NCI-H2107 treated with DMSO at 0.1 percent for 48 hours (cell line): Measurements from ENCODE around the gene RPLP1.

Experiments
- DNase-seq: peaks from one replicate; lab custom pipeline; 2025; ENCODE audit not compliant: unreplicated experiment; lab: John Stamatoyannopoulos, UW

RPLP1 gene

DNA sequence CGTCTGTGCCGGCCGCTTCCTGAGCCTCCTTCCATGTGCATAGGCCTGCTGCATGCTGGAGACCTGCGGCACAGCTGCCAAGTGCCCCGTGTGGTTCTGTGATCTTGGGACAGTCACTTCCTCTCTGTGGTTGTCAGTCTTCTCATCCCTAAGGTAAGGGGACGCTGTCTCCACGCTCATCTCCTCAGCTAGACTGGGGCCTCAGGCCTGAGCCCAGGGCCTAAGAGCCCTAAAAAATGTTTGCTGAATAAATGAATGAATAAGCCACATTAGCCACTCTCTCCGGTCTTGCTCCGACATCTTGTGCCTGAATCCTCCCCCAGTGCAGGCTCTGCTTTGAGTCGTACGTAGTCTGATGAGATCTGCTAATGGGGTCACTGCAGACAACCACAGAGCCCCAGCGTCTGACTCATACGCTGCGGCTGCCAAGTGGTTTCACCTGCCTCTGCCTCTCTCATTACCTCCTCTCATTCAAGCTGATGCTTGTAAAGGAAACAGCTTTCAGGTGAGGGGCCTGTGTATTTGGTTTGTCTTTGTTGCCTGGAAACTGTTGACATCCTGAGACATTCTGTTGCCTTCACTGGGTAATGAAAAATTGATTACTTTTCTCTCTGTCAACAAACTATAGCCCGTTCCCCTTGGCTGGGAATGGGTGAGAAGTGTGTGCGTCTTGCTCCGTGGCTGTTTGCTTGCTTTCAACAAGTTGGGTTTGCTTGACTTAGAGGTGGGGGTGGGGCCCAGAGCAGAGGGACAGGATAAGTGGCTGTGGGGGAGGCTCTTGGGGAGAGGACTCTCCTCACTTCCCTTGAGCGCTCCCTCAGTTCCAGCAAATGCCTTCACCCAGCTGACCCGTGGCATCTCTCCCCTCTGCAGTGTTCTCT is 15.9 kb downstream of the RPLP1 start:
- DNase-seq, result peak; percentile 93

DNA sequence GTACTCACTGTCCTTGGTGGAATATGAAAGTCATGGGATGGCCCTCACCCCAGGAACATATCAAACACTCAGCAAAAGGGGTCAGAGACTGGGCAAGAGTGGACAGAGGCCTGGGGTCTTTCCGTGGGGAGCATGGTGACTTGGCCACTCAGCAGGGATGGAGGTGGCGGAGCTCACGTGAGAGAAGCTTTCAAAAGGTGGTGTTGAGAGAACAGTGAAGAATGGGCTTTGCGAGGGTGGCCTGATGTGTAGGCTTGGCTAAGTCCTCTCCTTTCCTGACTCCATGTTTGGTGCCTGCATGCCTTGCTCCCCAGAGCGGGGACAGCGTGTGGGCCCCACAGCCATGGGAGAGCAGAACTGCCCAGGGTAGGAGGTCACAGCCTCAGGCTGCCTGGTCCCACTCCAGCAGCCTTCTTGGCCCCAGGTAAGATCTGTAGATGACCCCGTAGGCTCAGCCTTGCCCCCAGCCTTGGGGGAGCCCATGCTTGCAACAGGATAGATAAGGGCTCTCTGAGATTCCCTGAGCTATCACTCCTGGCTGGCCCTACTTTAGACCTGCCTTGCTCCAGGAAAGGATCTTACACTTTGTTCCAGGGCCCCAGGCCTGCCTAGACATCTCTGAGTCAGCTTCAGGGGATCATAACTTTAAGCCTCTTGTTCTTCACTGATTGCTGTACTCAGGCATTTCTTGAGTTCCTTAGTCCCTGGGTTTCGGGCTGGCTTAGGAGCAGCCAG is 17.0 kb downstream of the RPLP1 start:
- DNase-seq, result no peak

DNA sequence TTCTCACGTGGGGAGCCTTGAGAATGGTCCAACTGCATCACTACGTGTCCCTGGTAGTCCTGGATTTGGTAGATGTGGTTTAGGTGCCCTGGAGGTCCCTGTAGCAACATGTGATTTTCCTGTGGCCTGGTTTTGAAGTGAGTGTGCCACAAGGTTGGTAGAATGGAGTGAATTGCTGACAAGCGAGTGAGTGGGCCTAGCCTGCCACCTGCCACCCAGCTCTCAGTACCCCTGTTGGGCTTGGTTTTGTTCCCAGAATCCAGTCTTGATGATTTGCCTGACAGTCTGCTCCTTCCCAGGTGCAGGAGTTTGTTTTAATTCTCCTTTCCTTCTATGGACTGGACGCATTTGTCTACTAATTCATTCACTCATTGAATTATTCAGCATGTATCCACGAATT is 19.4 kb downstream of the RPLP1 start:
- no peak for DNase-seq

DNA sequence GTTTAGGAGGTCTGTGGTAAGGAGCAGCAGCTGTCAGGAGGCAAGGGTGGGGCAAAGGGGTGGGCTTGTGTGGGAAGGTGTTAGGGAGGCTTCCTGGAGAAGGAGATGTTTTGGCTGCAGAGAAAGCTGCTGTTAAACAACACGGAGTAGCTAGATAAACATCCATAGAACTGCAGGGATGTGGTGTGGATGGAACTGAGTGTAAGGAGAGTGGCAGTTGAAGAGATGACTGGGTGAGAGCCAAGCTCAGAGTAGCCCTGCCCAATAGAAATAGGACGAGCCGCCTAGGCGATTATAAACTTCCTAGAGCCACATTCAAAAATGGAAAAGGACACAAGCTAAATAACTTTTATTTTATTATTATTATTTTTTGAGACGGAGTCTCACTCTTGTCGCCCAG is 19.9 kb downstream of the RPLP1 start:
- no peak for DNase-seq

DNA sequence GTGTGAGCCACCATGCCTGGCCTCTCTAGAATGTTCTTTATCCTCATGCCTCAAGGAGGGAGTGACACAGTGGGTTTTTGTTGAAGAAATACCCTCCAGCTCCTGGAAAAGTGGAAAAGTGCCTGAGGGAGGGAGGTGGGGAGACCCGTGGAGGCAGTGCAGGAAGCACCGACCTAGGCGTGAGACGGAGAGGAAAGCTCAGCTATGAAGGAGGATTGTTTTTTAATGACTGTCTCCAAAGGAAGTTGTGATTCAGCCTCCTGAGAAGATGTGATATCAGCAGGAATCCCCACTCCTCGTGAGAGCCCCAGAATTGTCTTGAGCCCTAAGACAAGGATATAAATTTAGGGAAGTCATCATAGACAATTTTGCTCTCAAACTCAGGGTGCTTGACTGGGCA is 21.7 kb downstream of the RPLP1 start:
- no peak for DNase-seq

DNA sequence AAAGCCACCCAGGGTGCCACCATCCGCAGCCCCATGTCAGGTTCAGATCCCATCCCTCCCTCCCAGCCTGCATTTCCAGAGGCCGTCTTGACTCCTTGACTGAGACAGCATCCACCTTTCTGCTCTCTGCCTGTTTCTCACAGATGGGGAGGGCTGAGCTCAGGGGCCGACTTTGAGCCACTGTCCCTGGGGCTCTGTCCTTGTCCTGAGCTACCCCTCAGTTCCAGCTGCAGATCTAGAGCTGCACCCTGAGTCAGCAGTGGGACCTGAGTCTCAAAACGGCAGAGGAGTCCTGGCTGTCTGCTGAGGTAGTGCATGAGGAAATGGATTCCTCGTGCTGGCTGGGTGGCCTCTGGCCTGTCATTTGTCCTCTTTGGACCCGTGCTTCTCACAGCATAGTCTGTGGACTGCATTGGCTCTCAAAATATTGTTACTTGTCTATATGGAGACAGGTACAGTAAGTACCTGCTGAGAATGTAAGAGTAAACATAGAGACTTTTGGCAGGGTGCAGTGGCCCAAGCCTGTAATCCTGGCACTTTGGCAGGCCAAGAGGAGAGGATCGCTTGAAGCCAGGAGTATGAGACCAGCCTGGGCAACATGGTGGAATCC is 22.3 kb downstream of the RPLP1 start:
- DNase-seq, result no peak

DNA sequence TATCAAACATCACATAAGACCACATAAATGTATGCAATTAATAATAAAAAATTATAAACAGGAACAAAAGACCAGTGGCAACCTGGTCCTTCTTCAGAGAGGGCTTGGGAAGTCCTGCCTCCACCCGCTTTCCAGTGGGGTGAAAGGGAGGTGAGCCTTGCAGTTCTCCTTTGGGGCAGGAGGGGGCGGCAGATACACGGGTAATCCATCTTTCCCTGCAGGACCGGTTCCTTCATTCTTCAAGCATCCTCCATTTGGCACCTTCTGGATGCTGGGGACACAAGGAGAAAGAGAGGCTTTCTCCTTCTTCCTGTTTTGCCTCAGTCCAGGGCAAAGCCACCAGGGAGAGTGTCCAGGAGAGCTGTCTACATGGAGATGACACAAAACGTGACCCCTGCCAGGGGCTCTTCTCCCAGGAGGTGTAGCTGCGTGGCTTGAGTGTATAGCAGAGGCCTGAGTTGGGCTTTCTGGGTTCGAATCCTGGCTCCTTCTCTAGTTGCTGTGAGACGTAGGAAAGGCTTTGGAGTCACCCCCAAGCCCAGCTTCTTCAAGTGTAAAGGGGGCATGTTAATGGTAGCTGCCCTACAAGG is 23.2 kb downstream of the RPLP1 start:
- DNase-seq, result peak; percentile 32

DNA sequence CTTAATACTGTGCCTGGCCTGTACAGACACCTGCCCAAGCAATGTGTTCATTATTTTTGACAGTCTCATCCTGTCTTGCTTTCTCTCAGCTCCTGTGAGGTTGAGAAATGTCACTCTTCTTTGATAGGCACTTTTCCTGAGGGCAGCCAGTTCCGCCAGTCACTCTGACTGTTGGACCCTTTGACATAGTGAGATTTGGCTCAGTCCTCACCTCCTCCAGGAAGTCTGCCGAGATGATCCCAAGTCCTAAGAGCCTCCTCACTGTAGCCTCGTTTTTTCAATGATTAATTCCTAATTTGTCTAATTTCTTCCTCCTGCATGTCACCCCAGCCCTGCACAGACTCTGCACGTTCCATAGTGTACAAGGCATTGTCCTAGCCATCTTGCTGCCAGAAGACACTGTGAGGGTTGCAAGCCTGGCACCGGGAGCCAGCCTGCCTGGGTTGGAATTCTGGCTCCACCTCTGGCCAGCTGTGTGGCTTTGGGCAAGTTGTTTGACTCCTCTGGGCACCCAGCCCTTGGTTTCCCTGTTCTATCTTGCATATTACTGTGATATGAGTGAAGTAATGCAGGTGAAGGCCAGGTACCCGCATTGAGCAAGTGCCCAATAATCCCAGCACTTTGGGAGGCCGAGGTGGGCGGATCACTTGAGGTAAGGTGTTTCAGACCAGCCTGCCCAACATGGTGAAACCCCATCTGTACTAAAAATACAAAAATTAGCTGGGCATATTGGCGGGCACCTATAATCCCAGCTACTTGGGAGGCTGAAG is 24.3 kb downstream of the RPLP1 start:
- DNase-seq, result no peak

DNA sequence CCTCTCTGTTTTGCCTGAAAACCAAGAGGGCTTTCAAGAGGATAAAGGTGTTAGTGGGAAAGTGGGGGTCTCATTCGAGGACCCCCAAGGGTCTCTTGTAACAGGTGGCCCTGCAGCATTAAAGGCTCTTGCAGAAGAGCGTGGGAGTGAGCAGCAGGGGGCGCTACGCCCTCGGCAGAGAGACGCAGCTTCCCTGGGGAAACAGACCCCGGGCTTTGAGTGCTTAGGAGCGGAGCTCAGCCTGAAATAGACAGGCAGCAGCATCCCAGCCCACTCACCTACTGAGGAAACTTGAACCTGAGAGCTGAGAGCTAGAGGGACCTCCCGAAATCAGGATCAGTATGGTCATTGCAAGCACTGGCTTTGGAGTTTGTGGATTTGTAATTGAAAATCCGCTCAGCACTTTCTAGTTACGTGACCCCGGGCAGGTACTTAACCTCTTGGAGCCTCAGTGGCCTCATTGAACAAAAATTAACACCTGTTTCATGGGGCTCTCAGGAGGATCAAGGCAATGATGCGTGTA is 25.7 kb downstream of the RPLP1 start:
- peak; percentile 9 for DNase-seq

DNA sequence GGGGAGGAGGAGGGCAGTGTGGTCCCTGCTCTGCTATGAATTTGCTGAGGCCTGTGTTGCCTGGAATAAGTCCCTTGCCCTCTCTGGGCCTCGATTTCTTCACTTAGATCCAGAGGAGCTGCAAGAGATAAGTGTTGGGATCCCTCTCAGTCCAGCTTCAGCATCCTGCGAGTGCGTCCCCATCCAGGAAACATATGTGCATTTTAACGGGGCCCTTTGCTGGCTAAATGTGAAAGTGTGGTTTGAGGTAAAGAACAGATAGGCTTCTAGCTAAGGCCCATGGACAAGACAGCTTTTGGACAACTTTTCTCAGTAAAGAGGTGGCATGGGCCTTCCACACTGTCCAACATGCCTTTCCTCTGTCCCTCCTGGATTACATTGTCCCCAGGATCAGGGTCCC is 26.5 kb downstream of the RPLP1 start:
- DNase-seq, result no peak

DNA sequence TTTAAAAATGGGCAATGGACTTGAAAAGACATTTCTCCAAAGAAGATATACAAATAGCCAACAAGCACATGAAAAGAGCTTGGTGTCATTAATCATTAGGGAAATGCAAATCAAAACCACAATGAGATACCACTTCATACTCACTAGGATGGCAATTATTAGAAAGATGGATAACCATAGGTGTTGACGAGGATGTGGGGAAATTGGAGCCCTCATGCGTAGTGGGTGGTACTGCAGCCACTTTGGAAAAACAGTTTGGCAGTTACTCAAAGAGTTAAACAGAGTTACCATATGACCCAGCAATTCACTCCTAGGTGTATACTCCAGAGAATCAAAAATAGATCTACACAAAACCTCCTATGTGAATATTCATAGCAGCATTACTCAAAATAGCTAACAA is 27.4 kb downstream of the RPLP1 start:
- no peak for DNase-seq

DNA sequence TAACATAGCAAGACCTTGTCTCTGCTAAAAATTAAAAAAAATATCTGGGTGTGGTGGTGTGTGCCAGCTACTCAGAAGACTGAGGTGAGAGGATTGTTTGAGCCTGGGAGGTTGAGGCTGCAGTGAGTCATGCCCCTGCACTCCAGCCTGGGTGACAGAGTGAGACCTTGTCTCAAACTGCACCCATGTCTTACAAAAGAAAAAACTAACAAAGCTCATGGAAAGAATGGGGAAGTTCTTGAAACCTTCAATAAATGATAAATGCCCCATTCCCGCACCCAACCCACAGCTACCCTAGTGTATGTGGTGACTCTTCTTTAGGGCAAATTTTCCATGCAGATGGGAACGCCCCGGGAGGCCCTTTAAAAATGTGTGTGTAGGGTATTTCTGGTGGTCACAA is 28.3 kb downstream of the RPLP1 start:
- DNase-seq, result no peak

DNA sequence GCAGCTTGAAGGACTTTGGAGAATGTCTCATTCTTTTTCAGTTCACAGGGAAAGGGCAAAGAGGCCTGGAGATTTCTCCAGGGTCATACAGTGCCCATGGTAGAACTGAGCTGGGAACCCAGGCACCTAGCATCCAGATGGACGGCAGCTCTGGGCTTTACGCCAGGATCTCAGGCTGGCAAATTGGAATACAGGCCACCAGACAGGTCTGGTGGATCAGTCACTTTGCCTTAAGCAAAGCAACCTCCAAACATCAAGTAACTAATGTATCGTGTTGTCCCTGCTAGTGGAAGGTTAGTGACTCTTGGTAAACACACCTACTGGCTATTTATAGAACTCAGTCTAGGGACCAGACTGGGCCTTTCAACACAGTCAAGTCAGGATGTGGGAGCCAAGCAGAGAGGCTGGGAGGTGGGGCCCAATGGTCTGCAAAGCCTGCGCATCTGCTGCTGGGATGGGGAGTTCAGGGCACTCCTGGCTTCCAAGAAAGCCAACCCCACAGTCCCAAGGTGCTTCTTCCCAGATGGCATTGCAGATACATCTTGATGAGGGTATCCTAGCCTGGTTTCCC is 30.2 kb downstream of the RPLP1 start:
- no peak for DNase-seq

DNA sequence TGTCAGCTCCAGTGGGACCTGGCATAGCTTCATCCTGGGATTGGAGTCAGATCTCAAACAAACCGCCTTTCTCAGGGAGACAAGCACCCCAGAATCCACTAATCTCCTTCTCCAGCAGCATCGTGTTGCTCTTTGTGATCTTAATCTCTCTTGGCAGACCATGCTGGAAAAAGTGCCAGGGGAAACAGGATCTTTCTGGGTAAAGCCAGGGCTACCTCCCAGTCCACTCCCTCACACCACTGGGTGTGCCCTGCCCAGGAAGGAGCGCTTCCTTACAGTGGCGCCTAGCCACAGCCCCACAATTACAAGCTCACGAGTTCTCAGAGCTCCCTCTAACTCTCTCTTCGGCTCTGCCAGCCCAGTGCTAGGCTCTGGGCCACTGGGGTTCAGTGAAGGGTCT is 32.2 kb downstream of the RPLP1 start:
- DNase-seq, result no peak

DNA sequence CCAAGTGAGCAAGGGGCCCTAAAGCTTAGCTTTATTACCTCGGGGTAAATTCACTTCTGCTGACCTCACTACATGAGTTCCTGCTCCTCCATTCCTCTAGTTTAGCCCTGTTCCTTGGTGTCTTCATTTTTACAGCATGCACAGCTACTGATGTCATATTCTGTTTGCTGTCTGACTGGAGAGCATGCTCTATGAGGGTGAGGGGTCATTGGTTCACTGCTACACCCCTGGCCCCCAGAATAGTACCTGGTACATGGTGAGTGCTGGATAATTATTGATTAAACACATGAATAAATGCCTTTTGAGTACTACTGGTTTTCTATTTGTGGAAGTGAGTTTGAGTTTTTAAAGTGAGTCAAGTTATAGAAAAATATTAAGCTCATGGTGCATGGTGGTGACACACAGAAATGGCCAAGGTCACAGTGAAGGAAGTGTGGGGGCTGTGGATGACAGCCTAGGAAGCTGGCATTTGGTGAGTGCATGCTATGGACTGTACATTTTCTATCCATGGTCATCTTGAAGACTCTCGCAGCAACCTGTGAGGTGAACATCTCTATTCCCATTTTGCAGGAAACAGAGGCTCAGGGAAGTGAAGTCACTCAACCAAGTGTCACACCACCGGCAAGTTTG is 34.0 kb downstream of the RPLP1 start:
- no peak for DNase-seq

DNA sequence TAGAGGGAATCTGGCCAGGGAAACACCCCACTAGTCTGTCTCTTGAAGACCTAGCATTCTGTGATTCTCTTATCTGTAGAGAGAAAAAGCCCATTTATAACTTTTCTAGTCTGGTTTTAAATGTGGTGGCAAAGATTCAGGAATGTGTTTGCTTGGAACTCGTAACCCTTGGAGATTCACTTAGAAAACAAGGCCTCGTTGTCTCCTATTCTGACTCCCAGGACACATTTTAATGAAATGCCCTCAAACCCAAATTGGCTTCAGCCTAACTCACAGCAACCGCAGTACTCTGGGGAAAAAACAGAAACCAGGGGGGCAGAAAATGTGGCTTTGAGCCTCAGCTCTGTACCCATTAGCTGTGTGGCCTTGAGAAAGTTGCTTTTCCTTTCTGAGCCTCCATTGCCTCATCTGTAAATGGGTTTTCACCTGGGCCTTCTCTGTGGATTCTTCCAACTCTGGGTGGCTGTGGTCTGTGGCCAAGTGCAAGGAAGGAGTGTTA is 36.5 kb downstream of the RPLP1 start:
- no peak for DNase-seq

DNA sequence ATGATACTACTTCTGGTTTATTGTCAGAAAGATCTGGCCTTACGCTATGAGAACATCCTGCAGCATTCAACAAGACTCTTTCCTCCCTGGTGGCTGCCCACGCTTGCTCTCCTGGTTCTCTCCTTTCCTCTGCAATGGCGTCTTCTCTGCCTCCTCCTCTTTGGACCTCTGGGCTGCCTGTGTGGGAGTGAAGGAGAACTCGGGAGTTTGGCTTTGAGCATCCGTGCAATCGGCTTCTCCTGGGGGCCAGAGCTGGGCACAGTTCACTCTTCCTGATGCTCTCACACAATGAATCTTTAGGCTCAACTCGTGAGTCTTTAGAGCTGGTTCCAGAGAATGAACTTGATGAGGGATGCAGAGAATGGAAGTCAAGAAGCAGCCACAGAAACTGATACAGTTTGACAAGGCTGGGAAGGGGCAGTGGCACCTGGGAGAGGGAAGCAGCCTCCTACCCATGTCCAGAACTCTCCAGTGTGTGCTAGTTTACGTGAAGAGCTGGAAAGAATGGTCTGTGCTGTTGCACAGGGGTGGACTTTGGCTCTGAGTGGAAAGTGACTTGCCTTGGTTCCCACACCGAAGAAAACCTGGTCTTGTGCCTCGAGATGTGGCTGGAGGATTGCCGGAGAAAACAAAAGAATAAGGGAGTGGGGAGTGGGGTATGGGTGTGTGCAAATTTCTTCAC is 37.9 kb downstream of the RPLP1 start:
- no peak for DNase-seq

DNA sequence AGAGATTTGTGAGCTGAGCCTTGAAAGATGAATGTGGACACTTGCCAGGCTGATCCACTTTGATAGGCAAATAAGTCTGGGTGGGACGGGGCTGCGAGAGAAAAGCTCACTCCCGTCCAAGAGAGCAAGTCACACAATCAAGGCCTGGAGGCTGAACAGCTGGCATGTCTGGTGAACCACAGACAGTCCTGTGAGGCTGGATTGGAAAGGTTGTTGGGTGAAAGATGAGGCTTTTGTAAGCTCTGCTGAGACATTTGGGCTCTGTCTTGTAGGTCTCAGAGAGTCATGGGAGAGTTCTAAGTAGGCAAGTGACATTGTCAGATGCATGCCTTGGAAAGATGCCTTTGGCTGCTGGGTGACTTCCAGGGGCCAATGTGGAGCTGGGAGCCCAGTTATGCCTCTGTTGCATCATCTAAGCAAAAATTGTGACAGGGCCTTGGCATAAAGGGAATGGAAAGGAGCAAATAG is 38.5 kb downstream of the RPLP1 start:
- DNase-seq, result no peak

DNA sequence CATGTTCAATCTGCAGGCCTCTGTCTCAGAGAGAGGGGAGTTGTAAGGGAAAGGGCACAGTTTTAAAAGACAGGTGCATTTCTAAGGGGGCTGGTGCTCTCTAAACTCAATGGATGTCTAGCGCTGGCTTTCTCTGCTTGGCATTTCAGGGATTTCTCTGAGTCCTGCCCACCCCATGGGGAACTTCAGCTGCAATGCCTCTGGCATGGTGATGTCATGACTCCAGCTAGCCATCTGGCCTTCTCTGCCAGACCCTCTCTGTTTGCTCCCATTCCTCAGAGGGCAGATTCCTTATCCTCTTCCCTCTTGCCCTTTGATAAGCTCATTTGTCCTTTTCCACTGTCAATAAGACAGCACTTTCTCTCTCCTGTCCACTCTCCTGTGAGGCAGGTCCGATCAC is 40.8 kb downstream of the RPLP1 start:
- no peak for DNase-seq
